Neuronal stem cell (in vitro differentiated cells): ENCODE data around the gene TRIM63.

Experiments used
- DNase-seq: peaks from one replicate; pipeline ENCODE4 v3.0.0-alpha.2; 2013; ENCODE audit warnings: low spot score
- H2AFZ ChIP-seq: one replicate; pipeline ENCODE4 v1.6.1; 2013; ENCODE audit warnings: mild to moderate bottlenecking, low read length, inconsistent platforms
- H2AK5ac ChIP-seq: 2 replicates; pipeline ENCODE4 v1.6.1; 2013; ENCODE audit warnings: low read depth, mild to moderate bottlenecking, inconsistent platforms, low read length, moderate library complexity, mixed read lengths
- H2BK120ac ChIP-seq: 2 replicates; pipeline ENCODE4 v1.6.1; 2013; ENCODE audit warnings: low read depth, mild to moderate bottlenecking, inconsistent platforms, low read length, moderate library complexity, mixed read lengths
- H2BK12ac ChIP-seq: one replicate; pipeline ENCODE4 v1.6.1; 2013; ENCODE audit warnings: low read length, inconsistent platforms
- H2BK15ac ChIP-seq: 2 replicates; pipeline ENCODE4 v1.6.1; 2013; ENCODE audit warnings: mild to moderate bottlenecking, low read length, inconsistent platforms, mixed read lengths
- H2BK5ac ChIP-seq: one replicate; pipeline ENCODE4 v1.6.1; 2013; ENCODE audit warnings: inconsistent platforms, mild to moderate bottlenecking, low read length, moderate library complexity
- H3K14ac ChIP-seq: one replicate; pipeline ENCODE4 v1.6.1; 2013; ENCODE audit warnings: low read length, inconsistent platforms
- H3K18ac ChIP-seq: 2 replicates; pipeline ENCODE4 v1.6.1; 2013; ENCODE audit warnings: low read length, inconsistent platforms
- H3K23ac ChIP-seq: 2 replicates; pipeline ENCODE4 v1.6.1; 2013; ENCODE audit warnings: low read depth, mild to moderate bottlenecking, mixed read lengths, low read length, inconsistent platforms; ENCODE audit not compliant: poor library complexity
- H3K27ac ChIP-seq: replicated peaks from 3 replicates; pipeline ENCODE4 v1.5.1; 2013; ENCODE audit warnings: low read length, inconsistent platforms
- H3K27me3 ChIP-seq, 3 experiments: 2 replicates each; pipeline ENCODE4 v1.6.1; 2013; ENCODE audit warnings: low read length in 3 of 3, mild to moderate bottlenecking in 2 of 3, inconsistent platforms in 1 of 3, low read depth in 1 of 3, mixed read lengths in 1 of 3, moderate library complexity in 1 of 3; ENCODE audit not compliant: control insufficient read depth in 3 of 3, insufficient read depth in 3 of 3
- H3K36me3 ChIP-seq, 2 donors: replicated peaks in 1 of 2; 2 replicates each; pipeline ENCODE4 v1.6.1; 2013; ENCODE audit warnings: low read length in 2 of 2; ENCODE audit not compliant: control insufficient read depth in 2 of 2, insufficient read depth in 2 of 2
- H3K4ac ChIP-seq: 2 replicates; pipeline ENCODE4 v1.6.1; 2013; ENCODE audit warnings: inconsistent platforms, mild to moderate bottlenecking, low read length, moderate library complexity
- H3K4me1 ChIP-seq, 2 donors: 1 replicate in 1 of 2; 2 replicates in 1 of 2; pipeline ENCODE4 v1.6.1; 2013; ENCODE audit warnings: low read length in 2 of 2, low read depth in 1 of 2; ENCODE audit not compliant: control insufficient read depth in 2 of 2, insufficient read depth in 1 of 2
- H3K4me2 ChIP-seq: one replicate; pipeline ENCODE4 v1.6.1; 2013; ENCODE audit warnings: mild to moderate bottlenecking, low read length, inconsistent platforms; ENCODE audit not compliant: insufficient read depth, poor library complexity, severe bottlenecking
- H3K4me3 ChIP-seq, 2 donors: 2 replicates each; pipeline ENCODE4 v1.5.1; 2013; ENCODE audit warnings: low read length in 2 of 2, mild to moderate bottlenecking in 2 of 2, inconsistent platforms in 1 of 2, moderate library complexity in 1 of 2
- H3K79me1 ChIP-seq: one replicate; pipeline ENCODE4 v1.6.1; 2013; ENCODE audit warnings: low read depth, mild to moderate bottlenecking, inconsistent platforms, low read length, moderate library complexity
- H3K9ac ChIP-seq: one replicate; pipeline ENCODE4 v1.6.1; 2013; ENCODE audit warnings: mild to moderate bottlenecking, low read depth, low read length, inconsistent platforms; ENCODE audit not compliant: poor library complexity
- H3K9me3 ChIP-seq, 2 donors: replicated peaks in 1 of 2; 2 replicates each; pipeline versions ENCODE3 to v1.6.1; 2013; ENCODE audit warnings: low read length in 2 of 2, mild to moderate bottlenecking in 2 of 2, inconsistent platforms in 1 of 2, low read depth in 1 of 2, mixed read lengths in 1 of 2, moderate library complexity in 1 of 2; ENCODE audit not compliant: control insufficient read depth in 2 of 2, insufficient read depth in 1 of 2
- H4K8ac ChIP-seq: one replicate; pipeline ENCODE4 v1.6.1; 2013; ENCODE audit warnings: low read depth, mild to moderate bottlenecking, inconsistent platforms, low read length, moderate library complexity
- H4K91ac ChIP-seq: one replicate; pipeline ENCODE4 v1.6.1; 2013; ENCODE audit warnings: low read length, low read depth, mild to moderate bottlenecking, inconsistent platforms; ENCODE audit not compliant: poor library complexity
- WGBS, 2 donors: extraction: QIAGEN DNeasy Blood & Tissue Kit; methylation state at CpG; one replicate each; pipeline ENCODE4 v1.1.7; 2013; ENCODE audit warnings: missing lambda C conversion rate in 2 of 2, mixed read lengths in 1 of 2; ENCODE audit not compliant: insufficient read length in 2 of 2, insufficient replicate concordance in 1 of 2; ENCODE audit errors: extremely low coverage in 2 of 2; 5-methylcytosine and 5-hydroxymethylcytosine counted together

TRIM63 gene

DNA sequence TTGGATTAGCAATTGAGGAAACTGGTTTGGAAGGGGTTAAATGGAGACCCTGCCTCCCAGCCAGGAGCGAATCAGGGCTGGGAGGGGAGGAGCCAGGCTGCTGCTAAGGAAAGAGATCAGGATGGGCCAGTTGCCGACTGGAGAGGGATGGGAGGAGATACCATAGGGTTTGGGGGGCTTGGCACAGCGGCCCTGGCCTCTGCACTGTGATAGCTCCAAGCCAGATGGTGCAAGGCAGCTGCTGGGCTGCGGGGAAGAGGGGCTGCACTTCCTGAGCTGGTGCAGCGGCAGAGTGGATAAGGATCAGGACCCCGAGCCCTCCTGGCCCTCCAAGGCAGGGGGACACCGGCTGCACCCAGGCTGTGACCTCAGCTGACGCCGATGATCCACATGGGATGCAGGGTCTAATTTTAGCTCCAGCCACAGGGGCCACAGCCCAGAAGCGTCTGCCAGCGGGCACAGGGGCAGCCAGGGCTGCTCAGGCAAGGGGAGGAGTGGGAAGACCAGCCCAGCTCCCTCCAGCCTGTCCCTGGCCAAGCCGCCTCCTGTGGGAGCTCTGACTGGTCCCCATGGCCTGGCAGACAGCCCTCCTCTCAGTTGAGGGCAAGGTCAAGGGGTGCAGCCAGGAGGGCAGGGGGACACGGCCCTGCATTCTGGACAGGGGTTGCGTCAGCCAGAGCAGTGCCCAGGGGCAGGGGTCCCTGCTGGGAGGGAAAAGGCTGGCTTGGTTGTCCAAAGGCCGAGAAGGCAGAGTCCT is 45.6 kb downstream of the TRIM63 start, which contains the start of gene EXTL1:
Gene EXTL1 (plus strand): TSS at position 129 of the 757 bp plus-strand sequence. CDS start 872 bp downstream, outside the sequence.
- Histone ChIP-seq H2BK12ac (no peak within 1 kb of the TSS), H4K91ac (no peak within 1 kb of the TSS), H3K9ac (peak within 1 kb of the TSS; percentile 89), H2AFZ (peak within 1 kb of the TSS; percentile 91), H3K14ac (peak within 1 kb of the TSS; percentile 14), H3K4ac (no peak within 1 kb of the TSS), H3K4me2 (peak within 1 kb of the TSS; percentile 52), H3K23ac (peak within 1 kb of the TSS; percentile 37), H3K27ac (no peak within 1 kb of the TSS), H3K9me3 (no peaks in the 10 kb centered on the region), H2BK120ac (no peak within 1 kb of the TSS), H2BK15ac (peak within 1 kb of the TSS; percentile 12), H3K18ac (peak within 1 kb of the TSS; percentile 84), H3K79me1 (no peaks in the 10 kb centered on the region), H3K4me3 (peak within 1 kb of the TSS; percentile 22 to 57), H3K36me3 (no peaks in the 10 kb centered on the region), H2BK5ac (peak within 1 kb of the TSS; percentile 40), H3K27me3 (peaks cover 0 to 8% (median 0%) of the 10 kb centered on the region in 3 experiments), H4K8ac (no peak within 1 kb of the TSS), H2AK5ac (peak within 1 kb of the TSS; percentile 53), H3K4me1 (peaks cover 8 to 42% of the 10 kb centered on the region in 2 donors)
- WGBS, 2 donors, result no CpG with 5 or more reads among the region's 15 CpGs
- peak; percentile 68 for DNase-seq

DNA sequence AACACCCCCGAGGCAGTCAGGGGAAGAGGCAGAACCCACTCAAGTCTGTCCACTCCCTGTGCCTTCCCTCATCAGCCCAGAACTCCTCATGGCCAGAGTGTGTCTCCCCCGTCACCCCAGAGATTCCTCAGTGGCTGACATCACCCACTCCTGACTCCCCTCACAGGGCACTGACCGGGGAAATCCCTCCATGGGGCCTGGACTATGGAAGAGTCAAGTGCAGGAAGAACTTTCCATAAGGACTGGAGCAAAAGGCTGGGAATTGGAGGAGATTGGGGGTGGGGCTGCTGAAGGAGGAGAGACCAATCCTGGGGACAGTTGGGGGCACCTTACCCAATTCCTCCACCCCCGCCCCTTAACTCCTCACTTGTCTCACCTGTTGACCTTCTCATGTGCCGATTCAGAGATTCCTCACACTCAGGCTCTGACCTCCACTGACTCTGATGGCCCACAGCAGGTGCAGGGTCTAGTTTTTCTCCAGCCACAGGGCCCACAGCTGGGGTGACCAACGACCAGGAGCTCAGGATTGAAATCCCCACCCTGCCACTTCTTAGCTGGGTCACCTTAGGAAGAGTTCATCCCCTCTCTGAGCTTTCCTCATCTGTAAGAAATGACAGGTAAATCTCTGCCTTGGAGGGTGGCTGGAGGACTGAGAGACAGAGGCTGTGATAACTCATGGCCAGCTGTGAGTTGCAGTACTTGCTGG is 46.3 kb downstream of the TRIM63 start:
- Histone ChIP-seq H3K14ac (no peak overlapping the region), H3K9ac (no peak overlapping the region), H4K91ac (no peak overlapping the region), H2AFZ (peak overlapping the region; percentile 91), H3K4ac (no peak overlapping the region), H2BK120ac (no peak overlapping the region), H3K4me3 (peak overlapping the region in 1 of 2 donors; percentile 57), H2BK5ac (no peak overlapping the region), H2BK15ac (no peak overlapping the region), H3K9me3 (no peaks in the 10 kb centered on the region), H3K79me1 (no peaks in the 10 kb centered on the region), H3K27me3 (peaks cover 0 to 8% (median 0%) of the 10 kb centered on the region in 3 experiments), H3K4me1 (peaks cover 10 to 49% of the 10 kb centered on the region in 2 donors), H3K4me2 (no peak overlapping the region), H3K23ac (no peak overlapping the region), H2BK12ac (no peak overlapping the region), H2AK5ac (peak overlapping the region; percentile 2), H4K8ac (no peak overlapping the region), H3K36me3 (no peaks in the 10 kb centered on the region), H3K27ac (no peak overlapping the region), H3K18ac (no peak overlapping the region)
- DNase-seq, result no peak
- WGBS, 2 donors, result no CpG with 5 or more reads among the region's 6 CpGs

DNA sequence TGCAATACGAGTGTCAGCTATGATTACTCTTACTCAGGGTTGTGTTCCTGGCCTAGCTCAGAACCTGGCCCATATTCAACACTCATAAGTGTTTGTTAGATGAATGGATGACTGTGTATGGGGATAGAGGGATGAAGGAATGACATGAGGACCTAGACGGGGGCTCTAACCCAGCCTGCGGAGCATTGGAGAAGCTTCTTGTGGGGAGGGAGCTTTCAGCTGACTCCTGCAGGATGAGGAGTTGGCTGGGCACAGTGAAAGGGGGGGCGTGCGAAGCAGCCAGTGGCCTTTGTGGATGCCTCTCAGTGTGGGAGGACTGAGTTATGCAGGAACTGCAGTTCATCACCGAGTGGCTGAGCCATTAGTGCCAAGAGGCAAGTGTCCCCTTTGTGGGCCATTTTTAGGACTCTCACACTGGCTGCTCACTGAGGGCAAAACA is 47.1 kb downstream of the TRIM63 start:
- no peaks in the 10 kb centered on the region for H3K79me1 ChIP-seq
- no peak overlapping the region for H2BK5ac ChIP-seq
- no peak for DNase-seq
- H2AK5ac ChIP-seq, result peak overlapping the region; percentile 2
- no peak overlapping the region for H3K14ac ChIP-seq
- H3K4me1 ChIP-seq, result peaks cover 10 to 49% of the 10 kb centered on the region in 2 donors
- H3K18ac ChIP-seq, result peak overlapping the region; percentile 20
- H3K23ac ChIP-seq, result no peak overlapping the region
- H2AFZ ChIP-seq, result peak overlapping the region; percentile 80
- no CpG with 5 or more reads among the region's 6 CpGs for WGBS, 2 donors
- no peak overlapping the region for H2BK120ac ChIP-seq
- H2BK12ac ChIP-seq, result peak overlapping the region; percentile 4
- H2BK15ac ChIP-seq, result no peak overlapping the region
- no peak overlapping the region for H3K4me3 ChIP-seq
- H3K9me3 ChIP-seq, result no peaks in the 10 kb centered on the region
- H3K27me3 ChIP-seq, result peaks cover 0 to 8% (median 0%) of the 10 kb centered on the region in 3 experiments
- no peak overlapping the region for H3K27ac ChIP-seq
- H3K9ac ChIP-seq, result no peak overlapping the region
- H3K36me3 ChIP-seq, result no peaks in the 10 kb centered on the region
- no peak overlapping the region for H4K91ac ChIP-seq
- no peak overlapping the region for H3K4ac ChIP-seq
- H3K4me2 ChIP-seq, result no peak overlapping the region
- no peak overlapping the region for H4K8ac ChIP-seq
